PFSK-1 (cell line): Measurements from ENCODE around the gene C9orf72.

Experiments used
- POLR2AphosphoS5 ChIP-seq: IDR thresholded peaks from 2 replicates; pipeline ENCODE4 v1.6.1; 2012; ENCODE audit warnings: low read depth, mild to moderate bottlenecking, control low read depth, low read length, moderate library complexity
- REST ChIP-seq, 2 experiments: IDR thresholded peaks; 2 replicates each; pipeline versions ENCODE4 v1.6.1 to v1.8.0; 2011 to 2012; ENCODE audit warnings: low read depth in 2 of 2, low read length in 2 of 2, control low read depth in 1 of 2, inconsistent platforms in 1 of 2, mild to moderate bottlenecking in 1 of 2, moderate library complexity in 1 of 2; ENCODE audit not compliant: insufficient read depth in 1 of 2

The C9orf72 gene

GRCh38 chr9:27497883-27498417 is 75.3 kb downstream of the C9orf72 start:
- peak in 1 of 2 experiments; percentile 59; a peak in 1 of 4 replicates for TF ChIP-seq REST (IDR thresholded peaks at IDR 0.05; ENCODE audit: insufficient read depth in 1 of 2, low read depth in 2 of 2, low read length in 2 of 2)
- TF ChIP-seq POLR2AphosphoS5, result no peak
